ENCODE data around the gene MAP4K4.

GRCh38 chr2:101728865-101729264 is 31.4 kb downstream of the MAP4K4 start:
- TF ChIP-seq YY1 (IDR thresholded peaks at IDR 0.05; ENCODE audit: insufficient read depth, insufficient read length) (no peak), ZNF274 (IDR thresholded peaks at IDR 0.05; ENCODE audit: low read depth, low read length) (no peak)
